DND-41 (cell line): ENCODE results near the gene MEIS1.

Source experiments
- ATAC-seq: fragments of 200-7000 bp; cut with Tn5 transposase; 3 replicates; pipeline ENCODE4 v1.9.1; 2021; ENCODE audit warnings: low read depth; ENCODE audit not compliant: insufficient read depth
- DNase-seq: peaks from one replicate; pipeline ENCODE4 v3.0.0-alpha.2; 2020
- H2AFZ ChIP-seq: 2 replicates; pipeline ENCODE4 v1.6.0; 2012; ENCODE audit warnings: low read depth, low read length
- H3K27ac ChIP-seq: 2 replicates; pipeline ENCODE4 v1.5.1; 2012; ENCODE audit warnings: low read length, inconsistent platforms
- H3K27me3 ChIP-seq: fragments of 200-600 bp; sonication (generic); 2 replicates; pipeline ENCODE4 v1.6.0; 2012; ENCODE audit warnings: low read length, mild to moderate bottlenecking, inconsistent platforms; ENCODE audit not compliant: insufficient read depth, poor library complexity
- H3K36me3 ChIP-seq: 2 replicates; pipeline ENCODE4 v1.5.1; 2012; ENCODE audit warnings: low read length, inconsistent platforms; ENCODE audit not compliant: insufficient read depth
- H3K4me1 ChIP-seq: 2 replicates; pipeline ENCODE4 v1.5.1; 2012; ENCODE audit warnings: mild to moderate bottlenecking, low read length; ENCODE audit not compliant: insufficient read depth
- H3K4me2 ChIP-seq: 2 replicates; pipeline ENCODE4 v1.6.0; 2012; ENCODE audit warnings: mild to moderate bottlenecking, moderate library complexity, low read length, inconsistent platforms; ENCODE audit not compliant: insufficient read depth
- H3K4me3 ChIP-seq, 2 experiments: fragments of 200-600 bp in 1 of 2; shearing (Covaris generic) in 1 of 2; 2 replicates each; pipeline ENCODE4 v1.5.1; 2012 to 2016; ENCODE audit warnings: inconsistent platforms in 2 of 2, low read length in 2 of 2, mild to moderate bottlenecking in 2 of 2, low read depth in 1 of 2, moderate library complexity in 1 of 2
- H3K79me2 ChIP-seq: 2 replicates; pipeline ENCODE4 v1.6.0; 2012; ENCODE audit warnings: low read length, inconsistent platforms; ENCODE audit not compliant: insufficient read depth
- H3K9ac ChIP-seq: 2 replicates; pipeline ENCODE4 v1.6.0; 2012; ENCODE audit warnings: low read depth, mild to moderate bottlenecking, inconsistent platforms, low read length, moderate library complexity
- H3K9me3 ChIP-seq: 2 replicates; pipeline ENCODE4 v1.5.1; 2012; ENCODE audit warnings: low read length, moderate library complexity, mild to moderate bottlenecking, inconsistent platforms; ENCODE audit not compliant: insufficient read depth, severe bottlenecking
- H4K20me1 ChIP-seq: 2 replicates; pipeline ENCODE4 v1.6.0; 2012; ENCODE audit warnings: low read length; ENCODE audit not compliant: insufficient read depth
- EZH2 ChIP-seq: IDR thresholded peaks from 3 replicates; pipeline ENCODE4 v1.6.1; 2012; ENCODE audit warnings: borderline replicate concordance, low read depth, mild to moderate bottlenecking, moderate library complexity, low read length, inconsistent platforms; ENCODE audit not compliant: severe bottlenecking
- TF ChIP-seq, protein P1 (sequence below): IDR thresholded peaks from 2 replicates; pipeline ENCODE4 v1.5.1; 2012; ENCODE audit warnings: borderline replicate concordance, low read length, moderate library complexity, mild to moderate bottlenecking; ENCODE audit not compliant: poor library complexity, severe bottlenecking; ENCODE audit errors: extremely low read depth

The MEIS1 gene

DNA sequence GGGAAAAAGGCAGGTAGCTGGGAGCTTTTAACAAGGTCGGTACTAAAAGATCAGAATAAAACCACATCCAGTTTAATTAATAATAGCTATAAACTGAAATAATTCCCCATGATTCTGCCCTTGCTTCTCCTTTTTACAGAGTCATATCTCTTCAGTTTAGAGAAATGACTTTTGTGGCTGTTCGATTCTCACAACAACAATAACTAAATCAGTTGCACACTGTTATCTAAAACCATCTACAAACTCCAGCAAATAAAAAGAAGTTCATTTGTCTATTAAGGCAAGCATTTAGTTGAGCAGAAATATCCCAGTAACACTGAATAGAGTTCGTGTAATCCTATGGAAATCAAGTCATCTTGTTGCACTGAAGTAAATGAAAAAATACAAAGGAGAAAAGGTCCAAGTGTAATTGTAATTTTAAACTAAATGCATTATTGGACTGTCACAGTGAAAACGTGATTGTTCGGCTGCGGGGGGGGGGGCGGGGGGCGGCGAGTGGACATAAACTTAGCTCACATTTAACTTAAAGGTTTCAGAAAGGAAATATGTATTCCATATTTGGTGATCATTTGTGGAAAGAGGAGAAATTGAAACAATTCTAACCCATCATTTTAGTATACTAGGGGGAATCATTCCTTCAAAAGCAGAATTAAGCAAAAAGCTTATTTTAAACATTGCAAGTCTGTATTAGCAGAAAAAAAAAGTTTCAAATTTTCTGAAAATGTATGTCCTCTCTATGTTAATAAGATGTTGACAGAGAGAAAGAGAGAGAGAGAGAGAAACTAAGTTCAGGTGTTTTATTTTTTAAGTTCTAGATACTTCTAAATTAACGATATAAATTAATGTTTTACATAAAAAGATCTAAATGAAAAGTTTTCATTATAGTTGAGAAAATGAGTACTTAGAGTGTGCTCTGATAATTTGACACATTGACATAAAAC, 144.5 kb downstream of the MEIS1 start:
- Histone ChIP-seq H3K27ac (no peak overlapping the region), H3K4me3 (no peak overlapping the region), H3K36me3 (no peaks in the 10 kb centered on the region), H3K79me2 (no peaks in the 10 kb centered on the region), H3K9me3 (no peaks in the 10 kb centered on the region), H3K4me1 (no peaks in the 10 kb centered on the region), H4K20me1 (no peaks in the 10 kb centered on the region), H3K9ac (no peak overlapping the region), H3K27me3 (no peaks in the 10 kb centered on the region), H2AFZ (no peak overlapping the region), H3K4me2 (no peak overlapping the region)
- no peak for ATAC-seq
- no peak for DNase-seq
- TF ChIP-seq, protein P1, sequence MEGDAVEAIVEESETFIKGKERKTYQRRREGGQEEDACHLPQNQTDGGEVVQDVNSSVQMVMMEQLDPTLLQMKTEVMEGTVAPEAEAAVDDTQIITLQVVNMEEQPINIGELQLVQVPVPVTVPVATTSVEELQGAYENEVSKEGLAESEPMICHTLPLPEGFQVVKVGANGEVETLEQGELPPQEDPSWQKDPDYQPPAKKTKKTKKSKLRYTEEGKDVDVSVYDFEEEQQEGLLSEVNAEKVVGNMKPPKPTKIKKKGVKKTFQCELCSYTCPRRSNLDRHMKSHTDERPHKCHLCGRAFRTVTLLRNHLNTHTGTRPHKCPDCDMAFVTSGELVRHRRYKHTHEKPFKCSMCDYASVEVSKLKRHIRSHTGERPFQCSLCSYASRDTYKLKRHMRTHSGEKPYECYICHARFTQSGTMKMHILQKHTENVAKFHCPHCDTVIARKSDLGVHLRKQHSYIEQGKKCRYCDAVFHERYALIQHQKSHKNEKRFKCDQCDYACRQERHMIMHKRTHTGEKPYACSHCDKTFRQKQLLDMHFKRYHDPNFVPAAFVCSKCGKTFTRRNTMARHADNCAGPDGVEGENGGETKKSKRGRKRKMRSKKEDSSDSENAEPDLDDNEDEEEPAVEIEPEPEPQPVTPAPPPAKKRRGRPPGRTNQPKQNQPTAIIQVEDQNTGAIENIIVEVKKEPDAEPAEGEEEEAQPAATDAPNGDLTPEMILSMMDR: no peak
- TF ChIP-seq EZH2: no peak

DNA sequence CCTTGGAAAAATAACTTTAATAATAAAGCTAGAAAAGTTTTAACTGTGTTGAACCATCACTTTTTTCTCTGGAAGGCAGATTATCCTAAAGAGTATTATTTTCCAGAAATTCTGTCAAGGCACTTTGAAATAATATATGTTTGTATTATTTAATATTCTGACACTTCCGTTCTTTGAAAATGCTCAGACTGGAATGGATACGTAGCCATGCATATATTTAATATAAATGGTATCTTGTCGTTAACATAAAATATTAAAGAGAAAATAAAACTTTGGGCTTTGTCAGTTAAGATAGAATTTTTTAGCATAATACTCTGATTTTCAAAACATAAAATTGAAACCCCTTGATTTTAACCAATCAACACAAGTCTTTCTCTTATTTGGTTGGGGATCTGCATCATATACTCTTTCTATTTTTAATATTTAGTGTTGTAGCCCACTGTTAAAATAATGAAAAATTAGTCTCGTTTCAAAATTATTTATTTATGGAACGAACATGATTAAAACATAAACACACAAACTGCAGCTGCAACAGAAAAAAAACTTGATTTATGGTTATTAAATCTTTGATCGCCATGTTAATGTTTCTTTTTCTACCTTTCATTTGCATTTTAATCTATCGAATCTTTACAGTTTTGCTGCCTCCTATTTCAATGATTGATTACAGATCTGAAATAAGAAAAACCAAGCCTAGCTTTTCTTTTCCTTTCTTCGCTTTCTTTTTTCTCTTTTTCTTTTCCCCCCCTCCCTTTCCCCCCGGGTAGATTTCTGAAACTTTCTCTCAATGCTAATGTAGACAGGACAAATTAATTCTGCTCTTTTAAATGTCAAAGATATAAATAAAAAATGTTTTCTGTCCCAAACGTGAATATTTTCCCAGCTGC, 145.5 kb downstream of the MEIS1 start:
- H3K4me3 ChIP-seq: no peak overlapping the region
- no peaks in the 10 kb centered on the region for H3K4me1 ChIP-seq
- DNase-seq (no peak), ATAC-seq (no peak)
- H2AFZ ChIP-seq: no peak overlapping the region
- no peak overlapping the region for H3K9ac ChIP-seq
- no peak overlapping the region for H3K4me2 ChIP-seq
- no peaks in the 10 kb centered on the region for H3K9me3 ChIP-seq
- no peaks in the 10 kb centered on the region for H3K27me3 ChIP-seq
- H3K79me2 ChIP-seq: no peaks in the 10 kb centered on the region
- no peaks in the 10 kb centered on the region for H3K36me3 ChIP-seq
- no peak overlapping the region for H3K27ac ChIP-seq
- H4K20me1 ChIP-seq: no peaks in the 10 kb centered on the region
- no peak for TF ChIP-seq EZH2

DNA sequence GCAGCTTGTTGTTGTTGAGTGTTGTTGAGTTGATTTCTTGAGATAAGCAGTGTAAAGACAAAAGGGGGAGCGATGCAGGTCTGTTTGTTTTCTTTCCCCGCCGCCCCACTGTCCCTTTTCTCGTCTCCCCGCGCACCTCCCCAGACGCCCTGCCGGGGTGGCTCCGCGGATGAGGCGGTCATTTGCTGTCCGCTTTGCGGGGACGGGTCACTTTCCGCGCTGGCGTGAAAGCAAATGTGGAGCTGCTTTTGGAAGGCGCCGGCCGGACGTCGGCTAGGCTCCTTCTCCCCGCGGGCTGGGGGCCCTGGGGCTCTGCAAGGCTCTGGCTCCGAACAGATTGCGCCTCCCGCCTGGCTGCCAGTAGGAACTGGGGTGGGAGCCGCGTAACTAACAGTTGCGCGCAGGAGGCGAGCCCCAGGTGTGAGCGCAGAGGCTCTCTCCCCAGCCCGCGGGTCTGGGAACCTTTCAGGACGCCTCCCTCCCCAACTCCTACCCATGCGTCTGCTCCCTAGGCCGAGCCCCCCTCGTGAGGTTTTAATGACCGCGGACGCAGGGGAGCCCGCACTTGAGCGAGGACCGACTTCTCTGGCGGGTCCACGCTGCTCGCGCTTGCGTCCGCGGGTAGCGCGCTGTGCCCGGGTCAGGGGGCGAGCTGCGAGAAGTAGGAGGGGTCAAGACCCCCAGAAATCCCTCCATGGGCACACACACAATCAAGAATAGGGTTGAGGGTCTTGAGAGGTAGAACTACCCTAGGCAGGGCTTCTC, 146.6 kb downstream of the MEIS1 start:
- no peaks in the 10 kb centered on the region for H3K79me2 ChIP-seq
- H3K27ac ChIP-seq: no peak overlapping the region
- no peaks in the 10 kb centered on the region for H3K27me3 ChIP-seq
- no peak overlapping the region for H3K9ac ChIP-seq
- no peaks in the 10 kb centered on the region for H4K20me1 ChIP-seq
- TF ChIP-seq, protein P1: no peak
- no peak for TF ChIP-seq EZH2
- H3K4me3 ChIP-seq: no peak overlapping the region
- no peaks in the 10 kb centered on the region for H3K9me3 ChIP-seq
- no peak overlapping the region for H2AFZ ChIP-seq
- H3K4me1 ChIP-seq: no peaks in the 10 kb centered on the region
- H3K4me2 ChIP-seq: no peak overlapping the region
- ATAC-seq (no peak), DNase-seq (no peak)
- H3K36me3 ChIP-seq: no peaks in the 10 kb centered on the region
